ENCODE measurements around the gene KCND3.

DNA sequence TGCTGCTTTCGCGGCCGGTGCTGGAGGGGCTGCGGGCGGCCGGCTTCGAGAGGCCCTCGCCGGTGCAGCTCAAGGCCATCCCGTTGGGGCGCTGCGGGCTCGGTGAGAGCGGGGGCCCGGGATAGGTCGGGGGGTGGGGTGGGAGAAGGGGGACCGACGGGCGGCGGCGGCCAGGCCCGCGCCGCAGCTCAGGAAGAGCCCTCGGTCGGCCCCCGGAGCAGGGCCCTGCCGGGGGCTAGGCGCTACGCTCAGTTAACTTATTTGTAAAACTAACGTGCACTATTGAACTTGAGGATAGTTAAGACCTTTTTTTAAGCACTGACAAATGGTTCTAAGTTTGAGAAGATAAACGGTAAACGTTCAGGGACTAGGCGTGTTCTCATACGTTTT is 233.3 kb downstream of the KCND3 start:
- TF ChIP-seq, protein P1, sequence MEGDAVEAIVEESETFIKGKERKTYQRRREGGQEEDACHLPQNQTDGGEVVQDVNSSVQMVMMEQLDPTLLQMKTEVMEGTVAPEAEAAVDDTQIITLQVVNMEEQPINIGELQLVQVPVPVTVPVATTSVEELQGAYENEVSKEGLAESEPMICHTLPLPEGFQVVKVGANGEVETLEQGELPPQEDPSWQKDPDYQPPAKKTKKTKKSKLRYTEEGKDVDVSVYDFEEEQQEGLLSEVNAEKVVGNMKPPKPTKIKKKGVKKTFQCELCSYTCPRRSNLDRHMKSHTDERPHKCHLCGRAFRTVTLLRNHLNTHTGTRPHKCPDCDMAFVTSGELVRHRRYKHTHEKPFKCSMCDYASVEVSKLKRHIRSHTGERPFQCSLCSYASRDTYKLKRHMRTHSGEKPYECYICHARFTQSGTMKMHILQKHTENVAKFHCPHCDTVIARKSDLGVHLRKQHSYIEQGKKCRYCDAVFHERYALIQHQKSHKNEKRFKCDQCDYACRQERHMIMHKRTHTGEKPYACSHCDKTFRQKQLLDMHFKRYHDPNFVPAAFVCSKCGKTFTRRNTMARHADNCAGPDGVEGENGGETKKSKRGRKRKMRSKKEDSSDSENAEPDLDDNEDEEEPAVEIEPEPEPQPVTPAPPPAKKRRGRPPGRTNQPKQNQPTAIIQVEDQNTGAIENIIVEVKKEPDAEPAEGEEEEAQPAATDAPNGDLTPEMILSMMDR (optimal IDR thresholded peaks at IDR 0.05 in 1 of 3, IDR thresholded peaks at IDR 0.05 in 1 of 3, conservative IDR thresholded peaks at IDR 0.05 in 1 of 3; ENCODE audit: extremely low read depth in 1 of 3, insufficient read depth in 2 of 3, low read length in 3 of 3) = no peak
- no peak for TF ChIP-seq EZH2 (IDR thresholded peaks at IDR 0.05; ENCODE audit: low read length)

Data from keratinocyte (primary cell).